Upper lobe of left lung (tissue), 6 donors: ENCODE results near the gene TNFAIP2. TPM values are rescaled to one million over a fixed set of nuclear protein-coding genes. Genes with fewer than 3 reads are reported as not detected.

Experiments used
- ATAC-seq, 2 donors: fragments of 200-7000 bp; cut with Tn5 transposase; one replicate each; pipeline ENCODE4 v1.9.1; 2022; ENCODE audit warnings: mild to moderate bottlenecking in 2 of 2, moderate library complexity in 2 of 2; ENCODE audit not compliant: low FRiP score in 2 of 2
- DNase-seq, 2 donors: peaks; one replicate each; pipeline ENCODE4 v3.0.0-alpha.2; 2019 to 2020
- H3K27ac ChIP-seq, 4 donors: fragments of 200-600 bp; sonication (generic); one replicate each; pipeline ENCODE4 v1.5.1; 2016 to 2019
- H3K27me3 ChIP-seq, 4 donors: fragments of 200-600 bp; sonication (generic); one replicate each; pipeline ENCODE4 v1.5.1; 2017 to 2019
- H3K36me3 ChIP-seq, 4 donors: fragments of 200-600 bp; sonication (generic); one replicate each; pipeline ENCODE4 v1.5.1; 2016 to 2019
- H3K4me1 ChIP-seq, 4 donors: fragments of 200-600 bp; sonication (generic); one replicate each; pipeline ENCODE4 v1.5.1; 2018 to 2019
- H3K4me3 ChIP-seq, 4 donors: fragments of 200-600 bp; sonication (generic); one replicate each; pipeline ENCODE4 v1.5.1; 2017 to 2019; ENCODE audit warnings: mild to moderate bottlenecking in 2 of 4, moderate library complexity in 1 of 4
- H3K9me3 ChIP-seq, 4 donors: fragments of 200-600 bp; sonication (generic); one replicate each; pipeline ENCODE4 v1.5.1; 2018 to 2019
- EP300 ChIP-seq, 4 donors: sonication (generic); formaldehyde crosslinking; IDR thresholded peaks; one replicate each; pipeline ENCODE4 v1.5.1; 2017; ENCODE audit warnings: antibody characterized with exemption in 4 of 4, control low read depth in 2 of 4
- POLR2A ChIP-seq, 4 donors: fragments of 450-650 bp; IDR thresholded peaks; one replicate each; pipeline ENCODE4 v1.5.1; 2016 to 2017; ENCODE audit warnings: antibody characterized with exemption in 4 of 4, mild to moderate bottlenecking in 2 of 4
- POLR2AphosphoS5 ChIP-seq, 2 donors: sonication (generic); formaldehyde crosslinking; IDR thresholded peaks; one replicate each; pipeline ENCODE4 v1.5.1; 2017; ENCODE audit warnings: antibody characterized with exemption in 2 of 2
- WGBS, 2 donors: methylation state at CpG; one replicate each; pipeline ENCODE4 v1.1.5; 2017 to 2018; 5-methylcytosine and 5-hydroxymethylcytosine counted together
- total RNA-seq, 6 donors: library from RNA; depleted of rRNA in 4 of 6; stranded (reverse); fragments of >200 nt in 4 of 6; gene quantifications; one replicate each; pipeline versions ENCODE4 v1.1.0 to v1.2.1, GENCODE V29; 2016 to 2021
- TF ChIP-seq, protein P1 (sequence below), 6 experiments: fragments of 450-650 bp in 4 of 6; fragments of 200-600 bp in 2 of 6; sonication (generic) in 2 of 6; IDR thresholded peaks; one replicate each; pipeline ENCODE4 v1.5.1; 2016 to 2019; ENCODE audit warnings: antibody characterized with exemption in 6 of 6
- donor health status: DM: no; HTN: no; CAD: no; lungs with moderate emphysema.
- donor health status: DM: no; HTN: yes; CAD: no; lungs with severe emphysema.

TNFAIP2 gene
- total RNA-seq, 6 donors from 2014 or later = 51.2 to 542 (median 229) TPM

DNA sequence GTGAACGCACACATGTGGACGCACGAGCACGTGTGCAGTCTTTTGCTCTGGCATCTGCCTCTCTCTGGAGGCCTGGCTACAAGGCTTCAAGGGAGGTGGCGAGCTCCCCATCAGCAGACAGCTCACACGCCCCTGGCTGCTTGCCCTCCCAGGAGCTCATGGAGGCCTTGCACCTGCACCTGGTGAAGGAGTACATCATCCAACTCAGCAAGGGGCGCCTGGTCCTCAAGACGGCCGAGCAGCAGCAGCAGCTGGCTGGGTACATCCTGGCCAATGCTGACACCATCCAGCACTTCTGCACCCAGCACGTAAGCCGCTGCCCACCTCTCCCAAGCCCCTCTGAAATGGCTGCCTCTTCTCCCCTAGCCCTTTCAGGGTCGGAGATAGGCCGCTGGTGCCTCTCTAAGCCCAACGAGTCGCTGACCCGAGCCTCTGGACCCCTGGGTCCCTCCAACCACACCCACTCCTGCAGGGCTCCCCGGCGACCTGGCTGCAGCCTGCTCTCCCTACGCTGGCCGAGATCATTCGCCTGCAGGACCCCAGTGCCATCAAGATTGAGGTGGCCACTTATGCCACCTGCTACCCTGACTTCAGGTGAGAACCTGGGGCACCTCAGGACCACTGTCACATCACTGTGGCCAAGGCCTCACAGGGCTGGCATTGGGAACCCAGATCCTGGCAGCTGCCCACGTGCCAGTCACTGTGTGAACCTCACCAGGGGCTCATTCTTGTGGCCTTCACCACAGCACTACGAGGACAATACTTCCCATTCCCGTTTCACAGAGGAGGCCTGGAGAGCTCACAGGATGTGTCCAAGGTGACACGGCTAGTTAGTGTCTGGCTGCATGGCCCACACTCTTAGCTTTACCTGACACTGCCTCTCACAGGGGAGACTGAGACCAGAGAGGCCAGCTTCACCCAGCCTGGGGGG lies 10.2 kb downstream of the TNFAIP2 start:
- Histone ChIP-seq H3K36me3 (peaks cover 0 to 66% (median 50%) of the 10 kb centered on the region in 4 donors), H3K27me3 (no peaks in the 10 kb centered on the region), H3K4me3 (no peak overlapping the region), H3K4me1 (peaks cover 0 to 26% (median 21%) of the 10 kb centered on the region in 4 donors), H3K27ac (no peak overlapping the region), H3K9me3 (no peaks in the 10 kb centered on the region)
- DNase-seq (no peak), ATAC-seq (no peak)
- TF ChIP-seq, protein P1, sequence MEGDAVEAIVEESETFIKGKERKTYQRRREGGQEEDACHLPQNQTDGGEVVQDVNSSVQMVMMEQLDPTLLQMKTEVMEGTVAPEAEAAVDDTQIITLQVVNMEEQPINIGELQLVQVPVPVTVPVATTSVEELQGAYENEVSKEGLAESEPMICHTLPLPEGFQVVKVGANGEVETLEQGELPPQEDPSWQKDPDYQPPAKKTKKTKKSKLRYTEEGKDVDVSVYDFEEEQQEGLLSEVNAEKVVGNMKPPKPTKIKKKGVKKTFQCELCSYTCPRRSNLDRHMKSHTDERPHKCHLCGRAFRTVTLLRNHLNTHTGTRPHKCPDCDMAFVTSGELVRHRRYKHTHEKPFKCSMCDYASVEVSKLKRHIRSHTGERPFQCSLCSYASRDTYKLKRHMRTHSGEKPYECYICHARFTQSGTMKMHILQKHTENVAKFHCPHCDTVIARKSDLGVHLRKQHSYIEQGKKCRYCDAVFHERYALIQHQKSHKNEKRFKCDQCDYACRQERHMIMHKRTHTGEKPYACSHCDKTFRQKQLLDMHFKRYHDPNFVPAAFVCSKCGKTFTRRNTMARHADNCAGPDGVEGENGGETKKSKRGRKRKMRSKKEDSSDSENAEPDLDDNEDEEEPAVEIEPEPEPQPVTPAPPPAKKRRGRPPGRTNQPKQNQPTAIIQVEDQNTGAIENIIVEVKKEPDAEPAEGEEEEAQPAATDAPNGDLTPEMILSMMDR (IDR thresholded peaks at IDR 0.05) = no peak
- TF ChIP-seq POLR2A (IDR thresholded peaks at IDR 0.05) = no peak
- no peak for TF ChIP-seq EP300 (IDR thresholded peaks at IDR 0.05)
- no peak for TF ChIP-seq POLR2AphosphoS5 (IDR thresholded peaks at IDR 0.05)
- WGBS, 2 donors = 94 to 97% methylated on average over 22 to 25 of the region's 25 CpGs

DNA sequence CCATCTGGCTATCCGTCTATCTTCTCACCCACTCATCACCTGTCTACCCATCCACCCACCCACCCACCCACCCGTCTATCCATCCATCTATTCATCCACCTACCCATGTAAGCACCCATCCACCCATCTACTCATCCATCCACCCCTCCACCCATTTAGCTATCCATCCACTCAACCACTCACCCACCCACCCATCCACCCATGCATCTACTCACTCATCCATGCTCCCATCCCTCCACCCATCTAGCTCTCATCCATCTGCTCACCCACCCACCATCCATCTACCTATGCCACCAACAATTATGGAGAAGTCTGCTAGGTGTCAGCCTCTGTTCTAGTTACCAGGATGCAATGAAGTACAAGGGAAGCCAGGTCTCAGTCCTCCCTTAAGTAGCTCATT lies 11.1 kb downstream of the TNFAIP2 start:
- Histone ChIP-seq H3K36me3 (peaks cover 0 to 63% (median 49%) of the 10 kb centered on the region in 4 donors), H3K9me3 (no peaks in the 10 kb centered on the region), H3K4me3 (no peak overlapping the region), H3K27ac (no peak overlapping the region), H3K27me3 (peaks cover 0 to 2% (median 0%) of the 10 kb centered on the region in 4 donors), H3K4me1 (peaks cover 7 to 29% (median 26%) of the 10 kb centered on the region in 4 donors)
- TF ChIP-seq POLR2AphosphoS5 (IDR thresholded peaks at IDR 0.05) (no peak), EP300 (IDR thresholded peaks at IDR 0.05) (no peak), POLR2A (IDR thresholded peaks at IDR 0.05) (no peak)
- TF ChIP-seq, protein P1 (IDR thresholded peaks at IDR 0.05) = no peak
- WGBS, 2 donors = 47 to 60% methylated on average over 2 of the region's 2 CpGs
- ATAC-seq = no peak
- DNase-seq = no peak

DNA sequence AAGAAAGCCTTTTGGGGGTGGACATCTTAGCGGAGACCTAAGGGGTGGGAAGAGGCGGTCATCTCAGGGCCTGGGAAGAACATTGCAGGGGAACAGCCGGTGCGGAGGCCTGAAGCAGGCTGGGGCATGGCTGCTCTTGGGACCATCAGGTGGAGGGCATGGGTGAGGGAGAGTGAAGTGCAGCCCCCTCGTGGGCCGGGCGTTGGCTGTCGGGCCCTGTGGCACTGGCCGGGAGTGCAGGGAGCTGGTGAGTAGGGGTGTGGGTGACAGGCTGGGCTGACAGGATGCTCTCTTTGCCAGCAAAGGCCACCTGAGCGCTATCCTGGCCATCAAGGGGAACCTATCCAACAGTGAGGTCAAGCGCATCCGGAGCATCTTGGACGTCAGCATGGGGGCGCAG lies 11.7 kb downstream of the TNFAIP2 start:
- Histone ChIP-seq H3K36me3 (peaks cover 0 to 60% (median 45%) of the 10 kb centered on the region in 4 donors), H3K4me3 (no peak overlapping the region), H3K9me3 (no peaks in the 10 kb centered on the region), H3K27me3 (peaks cover 0 to 2% (median 0%) of the 10 kb centered on the region in 4 donors), H3K4me1 (peaks cover 7 to 29% (median 26%) of the 10 kb centered on the region in 4 donors), H3K27ac (no peak overlapping the region)
- TF ChIP-seq POLR2A (IDR thresholded peaks at IDR 0.05) (no peak), POLR2AphosphoS5 (IDR thresholded peaks at IDR 0.05) (no peak), EP300 (IDR thresholded peaks at IDR 0.05) (no peak)
- TF ChIP-seq, protein P1 (IDR thresholded peaks at IDR 0.05) = no peak
- DNase-seq = no peak
- no peak for ATAC-seq
- WGBS, 2 donors = 93 to 96% methylated on average over 11 to 14 of the region's 14 CpGs

DNA sequence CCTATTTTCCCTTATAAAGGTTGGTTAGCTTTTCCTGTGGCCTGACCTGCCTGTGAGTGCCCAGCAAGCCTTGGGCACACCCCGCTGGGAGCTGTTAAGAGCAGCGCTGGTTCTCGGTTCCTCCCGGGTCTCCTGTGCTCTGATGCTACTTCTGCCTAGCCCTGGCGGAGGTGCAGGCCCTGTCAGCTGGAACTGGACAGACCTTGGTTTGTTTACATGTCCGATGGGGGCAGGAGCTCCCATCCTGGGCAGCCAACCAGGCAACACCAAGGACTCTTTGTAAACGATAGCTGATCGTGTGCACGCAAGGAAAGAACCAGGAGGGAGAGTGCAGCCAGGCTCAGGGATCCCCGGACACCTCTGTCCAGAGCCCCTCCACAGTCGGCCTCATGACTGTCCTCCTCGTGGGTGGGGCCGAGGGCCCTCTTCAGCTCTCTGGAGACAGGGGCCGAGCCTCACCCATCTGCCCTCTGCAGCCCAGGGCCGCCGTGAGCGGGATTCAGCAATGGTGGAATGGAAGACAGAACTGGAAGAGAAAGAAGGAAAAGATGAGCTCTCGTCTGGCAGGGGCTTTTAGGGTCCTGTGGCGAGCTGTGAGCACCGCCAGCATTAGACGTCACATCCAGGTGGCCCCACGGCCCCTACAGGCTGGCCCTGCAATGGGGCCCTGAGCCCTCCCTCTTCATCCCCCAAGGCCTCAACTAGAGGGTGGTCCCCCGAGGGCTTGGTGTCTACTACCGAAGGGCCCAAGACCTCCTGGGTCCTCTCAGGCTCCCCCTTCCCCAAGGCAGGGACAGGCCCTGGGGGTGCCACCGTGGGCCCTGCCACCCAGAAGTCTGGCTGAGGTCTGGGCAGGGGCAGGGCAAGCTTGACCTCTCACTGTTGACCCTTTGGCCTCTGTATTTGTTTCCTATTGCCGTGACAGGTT lies 12.3 kb downstream of the TNFAIP2 start:
- WGBS, 2 donors = 89 to 91% methylated on average over 15 to 26 of the region's 26 CpGs
- Histone ChIP-seq H3K4me1 (peaks cover 7 to 23% (median 22%) of the 10 kb centered on the region in 4 donors), H3K27ac (no peak overlapping the region), H3K9me3 (no peaks in the 10 kb centered on the region), H3K36me3 (peaks cover 0 to 53% (median 38%) of the 10 kb centered on the region in 4 donors), H3K4me3 (no peak overlapping the region), H3K27me3 (peaks cover 0 to 2% (median 0%) of the 10 kb centered on the region in 4 donors)
- TF ChIP-seq EP300 (IDR thresholded peaks at IDR 0.05) (no peak), POLR2A (IDR thresholded peaks at IDR 0.05) (no peak), POLR2AphosphoS5 (IDR thresholded peaks at IDR 0.05) (no peak)
- TF ChIP-seq, protein P1 (IDR thresholded peaks at IDR 0.05) = no peak
- ATAC-seq = no peak
- no peak for DNase-seq
